Cortex of kidney (tissue), 1 donor: Measurements from ENCODE around the gene MTHFD1L.
"Not testable (repeated sequence)": the region's sequence is repeated elsewhere in the genome, so short reads cannot be mapped to it uniquely, and the experiment has no call there.

ENCODE experiments used
- DNase-seq: peaks from one replicate; lab custom pipeline; 2025; lab: John Stamatoyannopoulos, UW

The MTHFD1L gene

DNA sequence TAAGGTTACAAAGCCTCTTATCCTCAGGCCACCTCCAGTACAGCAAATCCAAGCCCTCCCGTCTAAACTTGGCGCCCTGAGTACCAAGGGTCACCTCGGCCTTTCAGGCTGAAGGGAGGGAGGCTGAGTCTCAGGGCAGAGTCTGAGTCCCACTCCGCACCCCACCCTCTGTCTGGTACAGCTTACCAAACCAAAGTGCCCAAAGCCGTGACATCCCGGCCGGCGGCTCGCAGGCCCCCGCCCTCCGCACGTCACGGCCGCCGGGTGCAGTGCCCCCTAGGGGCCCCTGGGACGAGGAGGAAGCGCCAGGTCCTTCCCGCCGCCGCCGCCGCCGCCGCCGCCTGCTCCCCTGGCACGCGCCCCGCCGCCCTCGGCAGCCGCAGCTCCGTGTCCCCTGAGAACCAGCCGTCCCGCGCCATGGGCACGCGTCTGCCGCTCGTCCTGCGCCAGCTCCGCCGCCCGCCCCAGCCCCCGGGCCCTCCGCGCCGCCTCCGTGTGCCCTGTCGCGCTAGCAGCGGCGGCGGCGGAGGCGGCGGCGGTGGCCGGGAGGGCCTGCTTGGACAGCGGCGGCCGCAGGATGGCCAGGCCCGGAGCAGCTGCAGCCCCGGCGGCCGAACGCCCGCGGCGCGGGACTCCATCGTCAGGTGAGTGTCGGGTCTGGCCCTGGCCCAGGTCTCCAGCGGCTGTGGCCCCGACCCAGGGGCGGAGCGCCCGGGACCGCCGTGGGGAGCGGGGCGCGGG, at the start of gene MTHFD1L:
MTHFD1L (plus strand) TSS at position 297 of the 741 bp plus-strand sequence; CDS start at position 418, 121 bp downstream.
- no peak for DNase-seq

DNA sequence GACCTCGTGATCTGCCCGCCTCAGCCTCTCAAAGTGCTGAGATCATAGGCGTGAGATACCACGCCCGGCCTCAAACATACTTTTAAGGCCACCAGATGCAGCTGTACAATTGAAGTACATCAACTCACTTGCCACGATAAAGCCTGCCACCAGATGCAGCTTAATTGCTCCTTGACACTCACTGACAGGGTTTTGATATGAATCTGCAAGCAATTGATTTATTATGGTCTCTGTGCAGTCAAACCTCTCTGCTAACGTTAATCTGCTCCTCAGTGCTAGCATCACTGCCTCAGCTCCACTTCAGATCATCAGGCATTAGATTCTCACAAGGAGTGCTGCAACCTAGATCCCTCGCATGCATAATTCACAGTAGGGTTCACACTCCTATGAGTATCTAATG, 48.9 kb upstream of the MTHFD1L start:
- DNase-seq: not testable (repeated sequence)

DNA sequence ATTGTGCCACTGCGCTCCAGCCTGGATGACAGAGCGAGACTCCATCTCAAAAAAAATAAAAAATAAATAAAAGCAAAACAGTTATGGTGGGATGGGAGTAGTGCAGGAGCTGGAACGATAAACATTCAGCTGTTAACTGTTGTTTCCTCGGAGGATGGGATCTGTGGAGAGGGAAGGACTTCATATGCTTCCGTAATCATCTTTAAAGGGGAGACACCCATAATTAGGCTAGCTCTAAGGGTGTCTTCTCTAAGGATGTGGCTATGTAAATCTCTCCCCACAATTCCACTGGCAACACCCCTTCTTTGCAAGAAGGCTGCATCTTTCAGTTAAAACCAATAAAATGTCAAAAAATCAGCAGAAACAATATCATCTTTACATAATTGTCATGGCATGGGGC, 42.6 kb upstream of the MTHFD1L start:
- no peak for DNase-seq

- DNase-seq: no peak
Measured at GRCh38 chr6:150826788-150827187, 38.7 kb upstream of the MTHFD1L start.

GRCh38 chr6:150828107-150828506, 37.4 kb upstream of the MTHFD1L start:
- DNase-seq: not testable (repeated sequence)

DNA sequence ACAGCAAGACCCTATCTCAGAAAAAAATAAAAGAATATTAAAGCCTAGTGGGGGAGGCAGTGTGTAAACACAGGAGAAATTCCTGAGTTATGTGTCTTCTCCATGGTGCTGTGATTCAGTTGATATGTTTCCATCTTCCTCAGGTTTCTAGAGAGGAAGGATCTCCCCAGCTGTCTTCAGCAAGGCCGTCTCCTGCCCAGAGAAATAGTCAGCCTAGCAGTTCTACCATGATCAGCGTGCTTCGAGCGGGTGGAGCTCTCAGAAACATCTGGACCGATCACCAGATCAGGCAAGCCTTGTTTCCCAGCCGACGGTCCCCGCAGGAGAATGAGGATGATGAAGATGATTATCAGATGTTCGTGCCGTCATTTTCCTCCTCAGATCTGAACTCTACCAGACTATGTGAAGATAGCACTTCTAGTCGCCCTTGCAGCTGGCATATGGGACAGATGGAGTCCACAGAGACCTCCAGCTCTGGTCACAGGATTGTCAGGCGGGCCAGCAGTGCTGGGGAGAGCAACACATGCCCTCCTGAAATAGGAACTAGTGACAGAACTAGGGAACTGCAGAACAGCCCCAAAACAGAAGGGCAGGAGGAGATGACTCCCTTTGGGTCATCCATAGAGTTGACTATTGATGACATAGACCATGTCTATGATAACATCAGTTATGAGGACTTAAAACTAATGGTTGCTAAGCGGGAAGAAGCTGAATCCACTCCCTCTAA, 34.9 kb upstream of the MTHFD1L start:
- DNase-seq: no peak

DNA sequence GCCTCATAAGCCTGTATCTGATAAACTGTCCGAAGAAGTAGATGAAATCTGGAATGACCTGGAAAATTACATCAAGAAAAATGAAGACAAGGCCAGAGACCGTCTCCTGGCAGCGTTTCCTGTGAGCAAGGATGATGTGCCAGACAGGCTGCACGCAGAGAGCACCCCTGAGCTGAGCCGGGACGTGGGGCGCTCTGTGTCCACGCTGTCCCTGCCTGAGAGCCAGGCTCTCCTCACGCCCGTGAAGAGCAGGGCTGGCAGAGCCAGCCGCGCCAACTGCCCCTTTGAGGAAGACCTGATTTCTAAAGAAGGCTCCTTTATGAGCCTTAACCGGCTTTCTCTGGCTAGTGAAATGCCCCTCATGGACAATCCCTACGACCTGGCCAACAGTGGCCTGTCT, 33.9 kb upstream of the MTHFD1L start:
- DNase-seq: no peak

- no peak for DNase-seq
Measured at GRCh38 chr6:150835620-150836019, 29.9 kb upstream of the MTHFD1L start.

- DNase-seq: no peak
Measured at GRCh38 chr6:150840185-150840584, 25.3 kb upstream of the MTHFD1L start.

GRCh38 chr6:150841189-150841588, 24.3 kb upstream of the MTHFD1L start:
- no peak for DNase-seq

GRCh38 chr6:150841697-150842096, 23.8 kb upstream of the MTHFD1L start:
- DNase-seq: no peak

GRCh38 chr6:150844371-150844770, 21.1 kb upstream of the MTHFD1L start:
- no peak for DNase-seq

DNA sequence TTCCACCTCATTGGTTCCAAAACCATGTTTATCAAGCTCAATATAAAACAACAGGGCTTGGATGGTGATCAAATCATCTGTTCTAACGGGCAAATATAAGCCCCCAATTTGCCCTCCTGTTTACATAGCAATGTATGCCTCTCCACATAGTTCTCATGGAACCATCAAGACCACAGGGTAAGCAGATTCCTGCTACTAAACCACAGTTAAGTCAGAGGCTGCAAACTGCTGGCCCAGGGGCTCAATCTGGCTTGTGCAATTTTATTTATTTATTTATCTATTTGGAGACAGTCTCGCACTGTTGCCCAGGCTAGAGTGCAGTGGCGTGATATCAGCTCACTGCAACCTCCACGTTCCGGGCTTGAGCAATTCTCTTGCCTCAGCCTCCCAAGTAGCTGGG, 18.9 kb upstream of the MTHFD1L start:
- DNase-seq: no peak

GRCh38 chr6:150848400-150848799, 17.1 kb upstream of the MTHFD1L start:
- no peak for DNase-seq

DNA sequence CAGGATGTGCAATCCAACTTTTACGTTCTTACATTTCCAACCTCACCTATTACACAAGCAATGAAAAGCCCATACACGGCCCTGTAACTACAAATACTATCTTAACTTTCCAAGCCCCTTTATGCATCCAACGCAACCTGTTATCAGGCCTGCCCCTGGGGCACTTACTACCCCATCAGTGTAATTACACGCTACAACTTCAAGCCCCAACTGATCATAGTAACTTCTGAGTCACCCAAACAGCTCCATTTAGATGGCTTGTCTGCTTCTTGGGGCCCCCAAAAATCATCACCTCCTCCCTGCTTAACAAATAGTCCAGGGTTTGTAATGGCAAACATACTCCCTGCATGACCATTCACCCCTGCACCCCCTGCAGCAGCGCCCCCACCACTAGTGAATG, 11.1 kb upstream of the MTHFD1L start:
- DNase-seq: not testable (repeated sequence)

DNA sequence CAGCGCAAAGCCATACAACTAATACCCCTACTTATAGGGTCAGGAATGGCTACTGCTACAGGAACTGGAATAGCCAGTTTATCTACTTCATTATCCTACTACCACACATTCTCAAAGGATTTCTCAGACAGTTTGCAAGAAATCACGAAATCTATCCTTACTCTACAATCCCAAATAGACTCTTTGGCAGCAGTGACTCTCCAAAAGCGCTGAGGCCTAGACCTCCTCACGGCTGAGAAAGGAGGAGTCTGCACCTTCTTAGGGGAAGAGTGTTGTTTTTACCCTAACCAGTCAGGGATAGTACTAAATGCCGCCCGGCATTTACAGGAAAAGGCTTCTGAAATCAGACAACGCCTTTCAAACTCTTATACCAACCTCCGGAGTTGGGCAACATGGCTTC, 10.3 kb upstream of the MTHFD1L start:
- not testable (repeated sequence) for DNase-seq

DNA sequence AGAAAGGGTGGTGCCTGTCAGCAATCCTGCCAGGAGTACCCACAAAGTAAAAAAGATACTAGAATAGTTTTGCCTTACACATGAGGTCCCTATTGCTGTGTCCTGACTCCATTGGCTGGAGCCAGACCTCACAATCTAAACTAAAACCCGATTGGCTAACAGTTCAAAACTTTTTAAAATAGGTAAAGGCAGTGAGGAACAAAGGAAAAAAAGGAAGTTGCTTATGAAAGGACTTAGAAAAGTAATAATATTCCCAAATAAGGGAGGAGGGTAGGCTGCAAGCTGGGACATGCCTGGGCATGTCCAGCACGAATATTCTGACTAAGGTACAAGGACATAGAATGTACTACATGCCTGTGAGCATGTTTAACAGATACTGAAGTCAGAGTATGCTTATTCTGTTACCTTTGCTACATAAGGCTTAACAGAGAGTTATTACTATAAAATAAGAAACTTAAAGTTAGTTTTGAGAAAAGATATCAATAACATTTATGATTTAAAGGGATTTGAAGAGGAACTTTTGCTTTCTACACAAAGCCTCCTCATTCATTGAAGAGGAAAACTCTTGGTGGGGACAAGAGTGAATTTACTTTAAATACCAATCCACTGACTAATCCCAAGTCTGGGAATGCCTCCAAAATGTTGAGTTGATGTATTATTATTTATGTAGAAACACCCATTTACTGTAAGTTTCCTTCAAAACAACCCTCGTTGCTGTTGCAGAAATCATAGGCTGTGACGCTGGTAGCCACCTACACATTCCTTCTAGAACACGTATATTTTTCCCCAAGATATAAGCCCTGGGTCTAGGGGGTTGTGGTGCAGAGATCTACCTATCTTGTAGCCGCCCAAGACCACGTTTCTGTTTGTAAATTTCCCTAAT, 8.2 kb upstream of the MTHFD1L start:
- no peak for DNase-seq

DNA sequence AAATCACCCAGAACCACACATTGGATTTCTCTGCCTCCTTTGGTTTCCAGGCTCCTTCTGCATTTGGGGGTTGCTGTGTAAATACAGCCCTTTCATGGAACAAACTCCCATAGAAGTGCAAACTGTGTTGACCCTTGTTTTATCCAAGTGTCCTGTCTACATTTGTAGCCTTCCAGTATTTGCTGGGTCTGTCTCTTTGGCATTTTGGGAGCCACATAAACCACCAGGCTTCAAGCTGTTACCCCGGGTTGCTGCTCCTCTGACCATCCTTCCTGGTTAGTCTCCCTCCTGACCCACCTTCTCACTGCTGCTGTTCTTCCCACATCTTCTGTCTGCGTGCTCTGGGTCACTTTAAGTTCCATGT, 7.6 kb upstream of the MTHFD1L start:
- DNase-seq: no peak

- not testable (repeated sequence) for DNase-seq
Measured at GRCh38 chr6:150861448-150862168, 3.9 kb upstream of the MTHFD1L start.

DNA sequence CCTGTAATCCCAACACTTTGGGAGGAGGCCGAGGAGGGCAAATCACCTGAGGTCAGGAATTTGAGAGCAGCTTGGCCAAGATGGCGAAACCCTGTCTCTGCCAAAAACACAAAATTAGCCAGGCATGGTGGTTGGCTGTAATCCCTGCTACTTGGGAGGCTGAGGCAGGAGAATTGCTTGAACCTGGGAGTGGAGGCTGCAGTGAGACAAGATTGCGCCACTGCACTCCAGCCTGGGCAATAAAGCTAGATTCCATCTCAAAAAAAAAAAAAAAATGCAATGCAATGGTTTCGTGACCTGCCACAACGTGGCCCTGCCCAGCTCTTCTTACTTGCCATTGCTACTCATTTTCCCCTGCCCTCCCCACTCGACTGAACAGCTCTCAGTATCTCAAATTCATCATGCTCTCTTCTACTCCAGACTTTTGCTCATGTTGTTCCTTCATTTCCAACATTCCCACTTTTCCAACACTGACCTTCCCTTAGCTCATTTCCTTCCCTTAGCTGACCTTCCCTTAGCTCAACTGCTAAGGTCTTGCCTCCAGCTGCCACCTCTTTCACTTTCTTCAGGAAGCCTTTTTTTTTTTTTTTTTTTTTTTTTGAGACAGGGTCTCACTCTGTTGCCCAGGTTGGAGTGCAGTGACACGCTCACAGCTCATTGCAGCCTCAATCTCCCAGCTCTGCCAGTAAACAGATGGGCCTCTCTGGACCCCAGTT, 2.1 kb upstream of the MTHFD1L start:
- no peak for DNase-seq

GRCh38 chr6:150865043-150865405, 478 bp upstream of the MTHFD1L start:
- no peak for DNase-seq
